ENCODE measurements around the gene BICDL2. TPM values are rescaled to one million over a fixed set of nuclear protein-coding genes. Genes with fewer than 3 reads are reported as not detected.
A peak's percentile ranks its signal among the peaks of the same experiment; 100 is the strongest.

The BICDL2 gene
- total RNA-seq, 3 donors from 2014 or later: 31.5 to 50.1 TPM; not detected in 1

GRCh38 chr16:3029491-3030221, 7.1 kb downstream of the BICDL2 start:
- no peak for DNase-seq (ENCODE audit: low spot score in 2 of 2)

GRCh38 chr16:3028716-3029319, 7.9 kb downstream of the BICDL2 start:
- intact Hi-C loops (cut with DNase I; ENCODE audit: low total_unique reads): no loop called here
- no peaks in the 10 kb centered on the region for H3K4me1 ChIP-seq
- H3K9me3 ChIP-seq: no peaks in the 10 kb centered on the region

More at GRCh38 chr16:3029491-3030221, 7.1 kb downstream of the BICDL2 start:
- Histone ChIP-seq H3K36me3 (no peaks in the 10 kb centered on the region), H3K4me1 (no peaks in the 10 kb centered on the region), H3K4me3 (peak overlapping the region in 1 of 3 donors; percentile 51), H3K27ac (no peak overlapping the region), H3K27me3 (no peaks in the 10 kb centered on the region), H3K9me3 (no peaks in the 10 kb centered on the region)
- intact Hi-C loops (cut with DNase I; ENCODE audit: low total_unique reads): no loop called here
- TF ChIP-seq CTCF (IDR thresholded peaks at IDR 0.05): no peak
- TF ChIP-seq POLR2A (IDR thresholded peaks at IDR 0.05): no peak
- no peak for TF ChIP-seq POLR2AphosphoS5 (IDR thresholded peaks at IDR 0.05)

GRCh38 chr16:3027983-3028715, 8.6 kb downstream of the BICDL2 start:
- peak; percentile 80 to 84 for DNase-seq (ENCODE audit: low spot score in 2 of 2)
- Histone ChIP-seq H3K36me3 (no peaks in the 10 kb centered on the region), H3K27me3 (no peaks in the 10 kb centered on the region), H3K27ac (no peak overlapping the region), H3K4me1 (peaks cover 0 to 3% of the 10 kb centered on the region in 2 donors), H3K4me3 (no peak overlapping the region), H3K9me3 (no peaks in the 10 kb centered on the region)
- intact Hi-C loops (cut with DNase I; ENCODE audit: low total_unique reads): no loop called here
- no peak for TF ChIP-seq POLR2A (IDR thresholded peaks at IDR 0.05)
- TF ChIP-seq CTCF (IDR thresholded peaks at IDR 0.05): peak in 2 of 3 donors; percentile 42 to 68

More at GRCh38 chr16:3028716-3029319, 7.9 kb downstream of the BICDL2 start:
- no peak for DNase-seq (ENCODE audit: low spot score in 2 of 2)
- H3K27me3 ChIP-seq: no peaks in the 10 kb centered on the region
- H3K27ac ChIP-seq: no peak overlapping the region
- H3K4me3 ChIP-seq: no peak overlapping the region
- H3K36me3 ChIP-seq: no peaks in the 10 kb centered on the region
- TF ChIP-seq CTCF (IDR thresholded peaks at IDR 0.05): no peak
- TF ChIP-seq POLR2AphosphoS5 (IDR thresholded peaks at IDR 0.05): no peak
- TF ChIP-seq POLR2A (IDR thresholded peaks at IDR 0.05): no peak

GRCh38 chr16:3027489-3027795, 9.3 kb downstream of the BICDL2 start:
- no peaks in the 10 kb centered on the region for H3K27me3 ChIP-seq
- DNase-seq (ENCODE audit: low spot score in 2 of 2): no peak
- H3K9me3 ChIP-seq: no peaks in the 10 kb centered on the region
- intact Hi-C loops (cut with DNase I; ENCODE audit: low total_unique reads): no loop called here
- H3K36me3 ChIP-seq: no peaks in the 10 kb centered on the region
- H3K4me3 ChIP-seq: no peak overlapping the region
- TF ChIP-seq POLR2A (IDR thresholded peaks at IDR 0.05) (no peak), CTCF (IDR thresholded peaks at IDR 0.05) (no peak), POLR2AphosphoS5 (IDR thresholded peaks at IDR 0.05) (no peak)
- H3K4me1 ChIP-seq: peaks cover 5 to 10% of the 10 kb centered on the region in 2 donors
- H3K27ac ChIP-seq: no peak overlapping the region

Data from breast epithelium (tissue), 4 donors.